Testis (tissue), 3 donors: ENCODE data around the gene WFDC5. TPM values are rescaled to one million over a fixed set of nuclear protein-coding genes. Genes with fewer than 3 reads are reported as not detected.

Experiments used
- DNase-seq: peaks from one replicate; pipeline ENCODE4 v3.0.0-alpha.2; 2019
- H3K27ac ChIP-seq, 2 donors: fragments of 200-600 bp; sonication (generic); one replicate each; pipeline ENCODE4 v1.5.1; 2019
- H3K27me3 ChIP-seq: fragments of 200-600 bp; sonication (generic); one replicate; pipeline ENCODE4 v1.5.1; 2019
- H3K36me3 ChIP-seq: fragments of 200-600 bp; sonication (generic); one replicate; pipeline ENCODE4 v1.5.1; 2017; ENCODE audit warnings: low read depth; ENCODE audit errors: missing control alignments
- H3K4me1 ChIP-seq: fragments of 200-600 bp; sonication (generic); one replicate; pipeline ENCODE4 v1.5.1; 2019
- H3K4me3 ChIP-seq, 2 donors: fragments of 200-600 bp; sonication (generic); one replicate each; pipeline ENCODE4 v1.5.1; 2017 to 2019
- H3K9me3 ChIP-seq: fragments of 200-600 bp; sonication (generic); one replicate; pipeline ENCODE4 v1.5.1; 2017
- CTCF ChIP-seq, 3 experiments: fragments of 450-650 bp in 2 of 3; fragments of 200-600 bp in 1 of 3; sonication (generic) in 1 of 3; IDR thresholded peaks; one replicate each; pipeline ENCODE4 v1.5.1; 2016 to 2019; ENCODE audit warnings: antibody characterized with exemption in 3 of 3, mild to moderate bottlenecking in 2 of 3, moderate library complexity in 1 of 3
- POLR2A ChIP-seq: fragments of 450-650 bp; IDR thresholded peaks from one replicate; pipeline ENCODE4 v1.6.1; 2017; ENCODE audit warnings: antibody characterized with exemption, mild to moderate bottlenecking, moderate library complexity
- WGBS, 2 donors: methylation state at CpG; one replicate each; pipeline ENCODE4 v1.1.5; 2018; 5-methylcytosine and 5-hydroxymethylcytosine counted together
- intact Hi-C: fragments of 100-400 bp; cut with DNase I; formaldehyde crosslinking; loops from one replicate; pipeline ENCODE4 v1.15.1; 2023; ENCODE audit warnings: low total_unique reads
- polyA plus RNA-seq: library from polyadenylated mRNA; stranded (reverse); fragments of 350-450 nt; fragmentation: Illumina TruSeq; extraction: RNeasy Lipid Tissue Mini Kit (QIAGEN cat#74804); gene quantifications from one replicate; pipeline ENCODE4 v1.2.3, GENCODE V29; 2014; ENCODE audit warnings: low read depth, low replicate concordance; ENCODE audit not compliant: insufficient read depth
- total RNA-seq, 2 donors: library from RNA; depleted of rRNA; stranded (reverse); fragments of >200 nt; gene quantifications; one replicate each; pipeline ENCODE4 v1.2.3, GENCODE V29; 2016

WFDC5 gene
- total and polyA plus RNA-seq, 3 donors from 2014 or later: 0.87 to 2.1 (median 1.4) TPM

GRCh38 chr20:45098103-45098773 lies 16.7 kb downstream of the WFDC5 start:
- Histone ChIP-seq H3K4me1 (no peaks in the 10 kb centered on the region), H3K9me3 (no peaks in the 10 kb centered on the region), H3K27ac (no peak overlapping the region), H3K36me3 (no peaks in the 10 kb centered on the region), H3K27me3 (no peaks in the 10 kb centered on the region), H3K4me3 (peak overlapping the region; percentile 34 to 59)
- intact Hi-C loops: no loop called here
- DNase-seq: peak; percentile 55
- TF ChIP-seq POLR2A: no peak
- no peak for TF ChIP-seq CTCF (IDR thresholded peaks at IDR 0.05)
- 5% methylated on average over 79 of the region's 91 CpGs; no CpG with 5 or more reads in 1 of the 2 donors for WGBS, 2 donors

- Histone ChIP-seq H3K36me3 (no peaks in the 10 kb centered on the region), H3K27ac (no peak overlapping the region), H3K4me3 (peak overlapping the region; percentile 34 to 59), H3K4me1 (no peaks in the 10 kb centered on the region), H3K27me3 (no peaks in the 10 kb centered on the region), H3K9me3 (no peaks in the 10 kb centered on the region)
- intact Hi-C loops: no loop called here
- WGBS, 2 donors: 22 to 23% methylated on average over 27 to 55 of the region's 56 CpGs
- TF ChIP-seq POLR2A (no peak), CTCF (IDR thresholded peaks at IDR 0.05) (peak in 2 of 3 experiments; percentile 32 to 50)
- peak; percentile 76 for DNase-seq
Measured at GRCh38 chr20:45097485-45098102, 17.4 kb downstream of the WFDC5 start.

GRCh38 chr20:45096781-45097180 lies 18.2 kb downstream of the WFDC5 start:
- DNase-seq: no peak
- Histone ChIP-seq H3K27me3 (no peaks in the 10 kb centered on the region), H3K4me3 (no peak overlapping the region), H3K27ac (no peak overlapping the region), H3K4me1 (no peaks in the 10 kb centered on the region), H3K36me3 (no peaks in the 10 kb centered on the region), H3K9me3 (no peaks in the 10 kb centered on the region)
- TF ChIP-seq POLR2A (no peak), CTCF (IDR thresholded peaks at IDR 0.05) (no peak)
- intact Hi-C loops: no loop called here
- WGBS, 2 donors: 60 to 62% methylated on average over 9 of the region's 9 CpGs

- H3K4me3 ChIP-seq: no peak overlapping the region
- H3K9me3 ChIP-seq: no peaks in the 10 kb centered on the region
- TF ChIP-seq CTCF (IDR thresholded peaks at IDR 0.05): peak in 2 of 3 experiments; percentile 54 to 71
- no peak for TF ChIP-seq POLR2A
- intact Hi-C loops: no loop called here
- WGBS, 2 donors: 15 to 24% methylated on average over 7 of the region's 7 CpGs
- DNase-seq: peak; percentile 78
- no peaks in the 10 kb centered on the region for H3K4me1 ChIP-seq
- H3K36me3 ChIP-seq: no peaks in the 10 kb centered on the region
- H3K27me3 ChIP-seq: no peaks in the 10 kb centered on the region
- H3K27ac ChIP-seq: no peak overlapping the region
Measured at GRCh38 chr20:45095805-45096238, 19.2 kb downstream of the WFDC5 start.
